Endothelial cell of umbilical vein (primary cell): ENCODE data around the gene NR0B2.
"Not testable (repeated sequence)": the region's sequence is repeated elsewhere in the genome, so short reads cannot be mapped to it uniquely, and the experiment has no call there.

ENCODE experiments used
- CTCF ChIP-seq, 2 donors: IDR thresholded peaks; 1 replicate in 1 of 2; 2 replicates in 1 of 2; pipeline ENCODE4 v1.5.1; 2011; ENCODE audit warnings: low read length in 2 of 2, mild to moderate bottlenecking in 2 of 2, moderate library complexity in 2 of 2, control low read depth in 1 of 2, inconsistent platforms in 1 of 2, low read depth in 1 of 2; ENCODE audit not compliant: insufficient read depth in 1 of 2; ENCODE audit errors: extremely low read depth in 1 of 2
- EZH2 ChIP-seq: IDR thresholded peaks from 2 replicates; pipeline ENCODE4 v1.6.1; 2012; ENCODE audit warnings: borderline replicate concordance, low read depth, mild to moderate bottlenecking, moderate library complexity, low read length, inconsistent platforms; ENCODE audit not compliant: severe bottlenecking
- FOS ChIP-seq: IDR thresholded peaks from 2 replicates; pipeline ENCODE4 v1.6.1; 2011; ENCODE audit warnings: mild to moderate bottlenecking, low read length, moderate library complexity, borderline replicate concordance; ENCODE audit not compliant: insufficient read depth
- GATA2 ChIP-seq: IDR thresholded peaks from 2 replicates; pipeline ENCODE4 v1.7.0; 2011; ENCODE audit warnings: low read depth, mild to moderate bottlenecking, moderate library complexity, mixed read lengths, low read length; ENCODE audit not compliant: insufficient read length, insufficient read depth
- JUN ChIP-seq: IDR thresholded peaks from 2 replicates; pipeline ENCODE4 v1.6.1; 2011; ENCODE audit warnings: borderline replicate concordance, low read depth; ENCODE audit not compliant: insufficient read length, insufficient read depth
- MYC ChIP-seq: IDR thresholded peaks from one replicate; pipeline ENCODE4 v1.6.1; 2011; ENCODE audit warnings: mild to moderate bottlenecking, low read depth, low read length
- POLR2A ChIP-seq: IDR thresholded peaks from 2 replicates; pipeline ENCODE4 v1.6.1; 2012; ENCODE audit warnings: low read depth, mild to moderate bottlenecking, control low read depth, low read length
- POLR2AphosphoS5 ChIP-seq: IDR thresholded peaks from 2 replicates; pipeline ENCODE4 v1.6.1; 2012; ENCODE audit warnings: low read depth, mild to moderate bottlenecking, control low read depth, low read length, moderate library complexity; ENCODE audit not compliant: insufficient read depth
- TF ChIP-seq, protein P1 (sequence below): IDR thresholded peaks from 2 replicates; pipeline ENCODE4 v1.6.1; 2011; ENCODE audit not compliant: insufficient read depth, insufficient read length

- not testable (repeated sequence) for TF ChIP-seq EZH2; CTCF (IDR thresholded peaks at IDR 0.05; ENCODE audit: extremely low read depth in 1 of 2, insufficient read depth in 1 of 2, low read depth in 1 of 2, low read length in 2 of 2); POLR2AphosphoS5; POLR2A; JUN; FOS; GATA2; MYC
- TF ChIP-seq, protein P1, sequence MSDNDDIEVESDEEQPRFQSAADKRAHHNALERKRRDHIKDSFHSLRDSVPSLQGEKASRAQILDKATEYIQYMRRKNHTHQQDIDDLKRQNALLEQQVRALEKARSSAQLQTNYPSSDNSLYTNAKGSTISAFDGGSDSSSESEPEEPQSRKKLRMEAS = not testable (repeated sequence)
Measured at GRCh38 chr1:26881611-26882010, 32.2 kb downstream of the NR0B2 start.
